Measurements from ENCODE around the gene ERI3. TPM values are rescaled to one million over a fixed set of nuclear protein-coding genes. Genes with fewer than 3 reads are reported as not detected.

Gene ERI3
- total and polyA plus RNA-seq, 2 of the 13 experiments (the other 11 are each of a cell fraction or from before 2014, with no cell fraction given), result 35.6 to 35.9 TPM

GRCh38 chr1:44239331-44239960 lies 115.6 kb downstream of the ERI3 start (continued):
- no peak for TF ChIP-seq CSRNP2 (CRISPR knock-in tag; conservative IDR thresholded peaks at IDR 0.05; ENCODE audit: low read depth)
- no peak for TF ChIP-seq MBD4 (IDR thresholded peaks at IDR 0.05; ENCODE audit: borderline replicate concordance, low read length)
- TF ChIP-seq ARNT (IDR thresholded peaks at IDR 0.05), result no peak
- no peak for TF ChIP-seq THRA (CRISPR knock-in tag; IDR thresholded peaks at IDR 0.05; ENCODE audit: borderline replicate concordance)
- TF ChIP-seq ZNF17 (CRISPR knock-in tag; IDR thresholded peaks at IDR 0.05), result no peak
- no peak for TF ChIP-seq FLYWCH1 (CRISPR knock-in tag; IDR thresholded peaks at IDR 0.05)
- no peak for TF ChIP-seq ZNF788 (CRISPR knock-in tag; IDR thresholded peaks at IDR 0.05; ENCODE audit: borderline replicate concordance)
- no peak for TF ChIP-seq RBM39 (IDR thresholded peaks at IDR 0.05; ENCODE audit: low read depth, low read length, poor library complexity, severe bottlenecking)
- TF ChIP-seq TFAP4 (IDR thresholded peaks at IDR 0.05; ENCODE audit: borderline replicate concordance, low read depth), result peak; percentile 84
- TF ChIP-seq KLF16 (CRISPR knock-in tag; IDR thresholded peaks at IDR 0.05), result no peak
- no peak for TF ChIP-seq ZNF781 (CRISPR knock-in tag; IDR thresholded peaks at IDR 0.05; ENCODE audit: borderline replicate concordance, not compliant biosample characterization)
- no peak for TF ChIP-seq ZZZ3 (CRISPR knock-in tag; IDR thresholded peaks at IDR 0.05; ENCODE audit: borderline replicate concordance)
- no peak for TF ChIP-seq ZNF83 (CRISPR knock-in tag; IDR thresholded peaks at IDR 0.05; ENCODE audit: borderline replicate concordance)
- TF ChIP-seq MAX (IDR thresholded peaks at IDR 0.05), result no peak
- TF ChIP-seq TIGD3 (CRISPR knock-in tag; IDR thresholded peaks at IDR 0.05; ENCODE audit: borderline replicate concordance), result no peak
- TF ChIP-seq DDIT3 (CRISPR knock-in tag; IDR thresholded peaks at IDR 0.05), result no peak
- TF ChIP-seq ZNF337 (CRISPR knock-in tag; IDR thresholded peaks at IDR 0.05; ENCODE audit: borderline replicate concordance, low read depth), result no peak
- no peak for TF ChIP-seq CENPT (CRISPR knock-in tag; IDR thresholded peaks at IDR 0.05; ENCODE audit: low read depth)
- no peak for TF ChIP-seq MTF1 (CRISPR knock-in tag; IDR thresholded peaks at IDR 0.05)
- TF ChIP-seq SP1 (IDR thresholded peaks at IDR 0.05), result no peak
- TF ChIP-seq SP1 (CRISPR knock-in tag; IDR thresholded peaks at IDR 0.05), result no peak
- no peak for TF ChIP-seq CHD2 (IDR thresholded peaks at IDR 0.05; ENCODE audit: low read depth, low read length)
- TF ChIP-seq POLR2A (IDR thresholded peaks at IDR 0.05; ENCODE audit: insufficient read depth in 1 of 2, low read depth in 2 of 2, low read length in 2 of 2), result no peak
- TF ChIP-seq SOX13 (IDR thresholded peaks at IDR 0.05), result no peak
- 0 out of 4 replicates have a peak, but pooled peaks of 1 of the 2 experiments have one; percentile 23 for TF ChIP-seq SOX13 (CRISPR knock-in tag; conservative IDR thresholded peaks at IDR 0.05 in 1 of 2, IDR thresholded peaks at IDR 0.05 in 1 of 2)
- no peak; the same call in 1 of the 2 replicates for TF ChIP-seq LCORL (IDR thresholded peaks at IDR 0.05)
- TF ChIP-seq LCORL (CRISPR knock-in tag; IDR thresholded peaks at IDR 0.05), result peak; percentile 56
